Retina (tissue), 1 donor: ENCODE measurements around the gene FTO.

Experiments
- DNase-seq: peaks from one replicate; pipeline ENCODE4 v3.0.0-alpha.2; 2016

The FTO gene

DNA sequence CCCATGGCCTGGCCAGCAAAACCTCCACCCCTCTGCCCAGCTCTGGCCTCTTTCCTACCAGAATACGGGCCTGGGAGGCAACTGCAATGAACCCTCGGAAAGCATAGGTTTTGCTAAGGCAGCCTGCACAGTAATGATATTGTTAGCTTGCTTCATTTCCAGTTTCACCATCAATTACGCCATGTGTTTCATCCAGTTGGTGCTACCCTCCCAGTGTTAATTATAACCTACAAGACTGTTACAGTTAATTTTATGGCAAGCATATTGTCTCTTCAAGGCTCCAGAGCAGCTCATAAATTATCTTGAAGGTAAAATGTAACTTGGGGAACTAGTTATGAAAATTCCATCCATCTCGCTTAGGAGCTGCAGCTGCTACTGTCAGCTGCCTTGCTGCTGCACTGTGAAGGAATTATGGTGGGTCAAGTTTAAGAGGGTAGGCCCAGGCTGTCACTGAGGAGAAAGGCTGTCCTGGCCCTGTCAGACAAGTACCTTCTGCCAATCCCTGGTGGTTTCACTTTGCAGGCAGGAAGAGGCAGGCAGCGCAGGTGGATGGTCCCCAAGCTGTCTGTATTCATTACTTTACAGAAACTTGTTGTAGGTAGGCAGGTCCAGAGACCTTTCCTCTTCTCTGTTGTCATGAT lies 242.9 kb downstream of the FTO start:
- no peak for DNase-seq

DNA sequence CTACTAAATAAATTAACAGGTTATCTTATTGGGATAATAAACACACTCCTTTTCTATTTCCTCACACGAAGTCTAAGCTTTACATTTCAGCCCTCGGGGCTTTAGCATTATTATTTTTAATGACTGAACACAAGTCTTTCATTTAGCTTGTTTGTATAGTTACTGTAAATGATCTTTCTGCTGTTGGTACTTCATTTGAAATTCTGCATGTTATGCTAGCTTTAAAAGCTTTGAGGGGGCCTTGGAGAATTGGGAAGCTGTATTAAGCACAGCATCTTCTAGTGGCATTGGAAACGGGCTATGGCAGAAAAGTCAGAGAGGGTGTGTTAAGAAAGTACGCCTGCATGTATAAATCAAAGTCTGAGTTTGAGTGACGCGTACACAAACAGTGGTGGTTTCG lies 243.7 kb downstream of the FTO start:
- DNase-seq, result no peak

- no peak for DNase-seq
Observed at GRCh38 chr16:53948326-53948725, 244.4 kb downstream of the FTO start.

GRCh38 chr16:53948734-53949430 lies 244.9 kb downstream of the FTO start:
- DNase-seq, result no peak

DNA sequence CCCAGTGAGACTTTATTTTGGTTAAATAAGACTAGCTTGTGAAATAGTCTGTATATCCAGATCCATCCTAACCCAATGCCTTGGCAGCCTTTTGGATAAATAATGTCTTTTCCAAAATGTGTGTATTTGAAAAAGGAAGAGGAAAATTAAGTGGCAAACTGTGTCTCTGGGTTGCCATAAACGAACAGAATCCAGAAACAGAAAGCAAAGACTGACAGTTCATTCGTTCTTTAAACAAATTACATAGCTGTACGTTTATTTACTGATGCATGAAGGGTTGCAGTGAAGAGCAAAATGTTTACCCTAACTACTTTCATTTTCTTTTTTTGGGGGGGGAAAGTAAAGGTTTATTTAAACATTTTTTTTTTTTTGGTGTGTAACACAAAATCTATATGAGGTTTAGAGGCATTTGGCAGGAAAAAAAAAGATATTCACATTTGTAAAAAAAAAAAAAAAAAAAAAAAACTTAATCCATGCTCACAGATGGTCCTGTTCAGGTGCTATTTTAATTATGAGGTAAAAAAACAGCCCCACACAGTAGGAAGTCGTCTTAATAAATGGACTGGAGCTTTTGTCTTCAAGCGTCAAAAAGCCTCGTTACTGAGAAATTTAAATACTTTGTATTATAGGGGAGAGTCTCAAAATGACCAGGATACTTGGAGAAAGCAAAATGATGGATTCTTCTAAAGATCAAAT lies 245.9 kb downstream of the FTO start:
- no peak for DNase-seq

DNA sequence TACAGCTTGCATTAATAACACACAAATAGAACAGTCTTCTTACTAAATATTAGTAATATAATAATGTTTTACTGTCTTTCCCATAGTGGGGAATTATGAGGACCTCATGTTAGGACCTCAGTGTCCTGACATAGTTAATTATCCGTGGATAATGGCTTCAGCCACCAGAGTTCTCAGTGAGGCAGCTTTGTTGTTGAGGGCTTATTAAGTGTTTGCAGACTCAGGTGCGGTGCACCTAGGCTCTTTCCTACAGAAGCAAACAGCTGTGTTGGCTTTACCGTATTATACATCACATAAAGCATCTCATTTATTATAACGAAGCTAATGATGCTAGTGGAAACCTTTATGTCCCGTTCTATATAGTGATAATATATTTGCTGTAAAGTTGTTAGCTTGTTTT lies 246.7 kb downstream of the FTO start:
- no peak for DNase-seq

DNA sequence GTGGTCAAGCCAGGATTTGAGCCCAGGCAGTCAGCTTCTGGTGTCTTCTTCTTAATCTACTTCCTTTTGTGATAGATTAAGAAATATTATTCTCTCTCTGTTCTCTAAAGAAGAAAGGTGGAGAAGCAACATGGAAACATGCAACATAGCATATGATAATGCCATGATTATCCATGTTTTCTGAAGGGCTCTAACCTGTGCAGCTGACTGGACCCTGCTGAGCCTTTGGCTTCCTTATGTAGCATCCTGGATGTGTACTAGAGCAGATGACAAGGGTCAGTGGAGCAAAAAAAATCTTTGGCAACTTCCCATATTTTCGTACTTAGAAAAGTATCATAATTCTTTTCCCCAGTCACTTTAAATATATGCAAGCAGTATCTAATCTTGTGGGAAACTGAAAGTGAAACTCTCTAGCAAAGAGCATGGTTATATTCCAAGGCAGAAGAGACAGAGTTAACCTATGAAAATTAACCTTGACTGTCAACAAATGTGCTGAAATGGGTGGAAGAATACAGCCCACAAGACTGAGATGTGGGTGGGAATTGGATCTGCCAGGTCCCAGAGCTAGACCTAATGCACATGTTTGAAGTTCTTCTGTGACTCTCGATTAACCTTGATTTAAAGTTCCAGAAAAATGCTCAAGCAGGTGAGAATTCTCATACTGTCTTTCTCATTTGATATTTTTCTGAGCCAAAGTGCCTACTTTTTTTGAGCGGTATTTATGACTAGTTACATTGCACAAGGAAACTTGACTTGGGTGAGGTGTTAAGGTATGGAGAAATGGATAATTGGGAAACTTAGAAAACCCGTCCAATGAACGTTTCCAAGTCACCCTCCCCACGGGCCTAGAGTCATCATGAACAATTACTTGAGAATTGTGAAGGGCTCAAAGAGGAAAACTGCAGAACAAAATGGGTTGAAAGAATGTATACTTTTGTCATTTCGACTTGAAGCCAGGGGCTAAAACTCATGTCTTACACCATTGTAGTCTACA lies 248.6 kb downstream of the FTO start:
- DNase-seq, result no peak

- no peak for DNase-seq
Observed at GRCh38 chr16:53953336-53953735, 249.4 kb downstream of the FTO start.

GRCh38 chr16:53955221-53955875 lies 251.4 kb downstream of the FTO start:
- no peak for DNase-seq

DNA sequence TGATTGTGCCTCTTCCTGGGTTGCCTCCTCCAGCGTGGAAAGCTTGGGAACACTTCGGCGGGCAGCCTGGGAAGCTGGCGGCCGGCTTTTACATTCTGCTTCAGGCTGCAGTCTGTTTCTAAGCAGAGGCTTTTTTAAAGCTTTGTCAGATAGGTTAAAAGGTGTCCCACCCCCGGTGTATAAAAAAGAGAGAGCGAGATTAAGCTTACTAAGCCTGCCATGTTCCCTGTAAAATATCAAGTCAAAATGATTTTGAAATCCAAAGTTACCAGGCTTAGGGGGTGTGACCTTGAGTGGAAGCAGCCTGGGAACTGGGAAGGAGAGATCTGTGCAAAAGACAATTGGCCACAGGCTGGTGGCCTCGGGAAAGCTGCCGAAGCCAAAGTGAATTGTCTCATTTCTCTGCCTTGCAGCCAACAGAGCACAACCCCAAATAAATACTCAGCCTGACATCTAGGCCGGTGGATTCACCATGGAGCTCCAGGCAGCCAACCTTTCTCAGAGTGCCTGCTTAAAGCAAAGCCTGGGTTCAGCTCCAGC lies 254.5 kb downstream of the FTO start:
- no peak for DNase-seq

- DNase-seq, result no peak
Observed at GRCh38 chr16:53960050-53960812, 256.3 kb downstream of the FTO start.

DNA sequence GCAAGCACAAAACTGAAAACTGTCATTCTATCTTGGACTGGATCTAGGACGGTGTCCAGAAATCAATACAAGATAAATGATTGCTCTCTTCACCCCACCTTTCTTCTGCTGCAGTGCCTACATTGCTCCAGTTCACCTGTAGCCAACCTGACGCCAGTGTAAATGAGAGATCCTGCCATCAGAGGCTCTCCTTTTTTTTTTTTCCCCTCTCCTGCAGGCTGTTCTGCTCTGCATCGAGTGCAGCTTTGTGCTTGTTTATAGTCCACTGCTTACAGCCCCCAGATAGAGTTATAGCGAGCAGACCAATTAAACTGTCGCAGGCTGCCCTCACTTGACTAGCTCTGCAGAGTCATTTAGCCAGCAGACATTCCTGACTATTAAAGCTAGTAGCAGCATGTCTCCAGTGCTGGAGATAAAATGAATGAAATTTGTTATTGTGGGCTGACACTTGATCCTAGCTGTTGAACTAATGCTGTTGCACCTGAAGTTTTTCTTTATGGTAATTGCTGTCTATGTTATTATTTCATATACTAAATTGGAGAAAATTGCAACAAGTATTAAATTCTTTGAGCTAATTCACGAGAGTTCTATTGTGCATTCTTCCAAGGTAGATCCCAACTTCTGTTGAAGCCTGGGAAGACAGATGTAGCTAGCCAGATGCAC lies 257.1 kb downstream of the FTO start:
- DNase-seq, result peak; percentile 51

DNA sequence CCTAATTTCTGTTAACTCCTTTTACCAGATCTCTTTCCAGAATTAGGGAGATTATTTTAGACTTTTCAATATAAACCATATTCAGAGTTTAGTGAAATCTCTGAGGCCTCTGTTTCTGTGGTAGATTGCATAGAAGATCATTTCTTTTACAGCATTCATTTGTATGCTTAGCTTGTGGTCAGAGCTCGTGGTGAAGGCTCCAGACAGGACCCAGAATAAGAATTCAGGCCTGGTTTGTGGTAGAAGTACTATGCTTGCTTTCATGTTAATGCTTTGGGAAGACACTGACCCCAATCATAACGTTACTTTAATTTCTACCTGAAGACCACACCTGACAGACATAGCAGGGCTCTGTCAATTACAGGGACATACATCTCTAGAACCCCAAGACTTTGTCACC lies 258.1 kb downstream of the FTO start:
- DNase-seq, result no peak

- no peak for DNase-seq
Observed at GRCh38 chr16:53964145-53964790, 260.3 kb downstream of the FTO start.

DNA sequence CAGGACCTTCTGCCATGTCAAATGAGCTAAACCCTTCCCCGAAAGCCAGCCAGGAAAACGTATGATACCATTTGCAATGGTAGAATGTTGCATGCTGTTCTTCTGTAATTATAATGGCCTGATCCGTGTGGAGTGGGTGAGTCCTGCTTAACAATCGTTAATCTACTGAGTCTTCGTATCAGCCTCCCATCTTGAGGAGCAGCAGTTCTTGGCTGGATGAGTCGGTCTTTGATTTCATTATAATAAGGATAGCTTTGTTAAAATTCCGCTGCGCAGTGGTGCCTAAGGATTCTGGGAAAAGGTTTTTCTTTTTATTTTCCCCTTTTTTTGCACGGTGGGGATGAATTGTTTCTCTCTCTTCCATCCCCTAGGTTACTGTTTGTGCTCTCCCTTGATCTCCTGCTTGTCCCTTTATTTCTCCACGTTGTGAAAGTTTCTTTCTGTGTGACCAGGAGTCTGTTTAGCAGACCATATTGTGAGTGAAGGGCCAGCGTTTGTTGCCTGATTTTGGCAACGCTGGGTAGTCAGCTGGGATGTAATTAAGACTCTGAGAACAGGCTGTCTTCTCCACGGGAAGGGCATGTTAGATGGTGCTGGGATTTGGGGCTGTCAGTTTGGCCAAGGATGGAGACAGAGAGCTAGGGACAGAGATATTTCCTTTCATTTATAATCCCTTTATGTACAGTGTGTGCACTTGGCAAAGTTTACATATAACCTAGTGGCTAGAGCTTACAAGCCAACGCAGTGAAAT lies 263.0 kb downstream of the FTO start:
- peak; percentile 61 for DNase-seq

GRCh38 chr16:53967572-53967971 lies 263.6 kb downstream of the FTO start:
- peak; percentile 51 for DNase-seq

GRCh38 chr16:53968454-53968853 lies 264.5 kb downstream of the FTO start:
- no peak for DNase-seq

- no peak for DNase-seq
Observed at GRCh38 chr16:53968896-53969295, 264.9 kb downstream of the FTO start.

GRCh38 chr16:53971616-53972015 lies 267.7 kb downstream of the FTO start:
- DNase-seq, result no peak
